GM12878 (cell line): ENCODE measurements around the gene UNC5CL. TPM values are rescaled to one million over a fixed set of nuclear protein-coding genes. Genes with fewer than 3 reads are reported as not detected.

Experiments used
- ATAC-seq: fragments of 200-7000 bp; cut with Tn5 transposase; 3 replicates; pipeline ENCODE4 v1.9.1; 2020; ENCODE audit warnings: mild to moderate bottlenecking, moderate library complexity
- BruUV-seq: library from RNA; stranded (reverse); fragments of 400-500 nt; replicated peaks from 2 replicates; lab custom pipeline; 2021; lab: Mats Ljungman, UMichigan
- CTCF ChIA-PET: fragments of 300-600 bp; sonication (Branson Sonifier 250); formaldehyde crosslinking; extraction: SDS; loops from one replicate; lab custom pipeline; 2021; ENCODE audit warnings: inconsistent platforms; lab: Yijun Ruan, JAX
- POLR2A ChIA-PET: fragments of 350-600 bp; formaldehyde crosslinking; extraction: SDS; loops from one replicate; lab custom pipeline; 2021; ENCODE audit warnings: inconsistent platforms; lab: Charles Lee
- RAD21 ChIA-PET: fragments of 300-600 bp; sonication (Branson Sonifier 250); formaldehyde crosslinking; loops from one replicate; lab custom pipeline; 2023; ENCODE audit warnings: antibody characterized with exemption; ENCODE audit not compliant: unreplicated experiment; lab: Charles Lee
- SMC1A ChIA-PET: fragments of 300-600 bp; sonication (Branson Sonifier 250); formaldehyde crosslinking; loops from one replicate; lab custom pipeline; 2023; ENCODE audit not compliant: unreplicated experiment, uncharacterized antibody; lab: Charles Lee
- DNase-seq: peaks from one replicate; pipeline ENCODE4 v3.0.0-alpha.2; 2011; ENCODE audit warnings: low read depth, low spot score
- FAIRE-seq: peaks from 3 replicates; lab custom pipeline; 2011; peaks lifted over from hg19 to GRCh38; lab: Jason Lieb, UNC
- H2AFZ ChIP-seq: 2 replicates; pipeline ENCODE4 v1.6.0; 2011; ENCODE audit warnings: low read depth, low read length, control low read depth; ENCODE audit not compliant: control insufficient read depth
- H3K27ac ChIP-seq: 2 replicates; pipeline ENCODE4 v1.5.1; 2011; ENCODE audit warnings: control low read depth; ENCODE audit not compliant: control insufficient read depth, insufficient read depth
- H3K27me3 ChIP-seq, 2 experiments: replicated peaks in 1 of 2; 2 replicates each; pipeline versions ENCODE4 v1.6.0 to v1.6.1; 2011; ENCODE audit warnings: low read length in 1 of 2; ENCODE audit not compliant: control insufficient read depth in 2 of 2, insufficient read depth in 2 of 2
- H3K36me3 ChIP-seq, 2 experiments: 2 replicates each; pipeline ENCODE4 v1.5.1; 2011; ENCODE audit warnings: low read length in 1 of 2; ENCODE audit not compliant: control insufficient read depth in 2 of 2, insufficient read depth in 2 of 2
- H3K4me1 ChIP-seq: 2 replicates; pipeline ENCODE4 v1.6.1; 2011; ENCODE audit warnings: mild to moderate bottlenecking, low read length, moderate library complexity, mixed read lengths; ENCODE audit not compliant: control insufficient read depth, insufficient read depth
- H3K4me2 ChIP-seq: 2 replicates; pipeline ENCODE4 v1.6.0; 2011; ENCODE audit warnings: control low read depth; ENCODE audit not compliant: control insufficient read depth, insufficient read depth
- H3K4me3 ChIP-seq: fragments of 200-600 bp; sonication (generic); 2 replicates; pipeline ENCODE4 v1.5.1; 2016
- H3K79me2 ChIP-seq: 2 replicates; pipeline ENCODE4 v1.6.0; 2011; ENCODE audit warnings: low read length; ENCODE audit not compliant: control insufficient read depth, insufficient read depth
- H3K9ac ChIP-seq: 2 replicates; pipeline ENCODE4 v1.8.0; 2011; ENCODE audit warnings: low read length, control low read depth, mixed read lengths; ENCODE audit not compliant: control insufficient read depth, insufficient read depth
- H3K9me3 ChIP-seq: replicated peaks from 3 replicates; pipeline ENCODE4 v1.5.1; 2011; ENCODE audit warnings: mild to moderate bottlenecking, low read length; ENCODE audit not compliant: control insufficient read depth, insufficient read depth
- H4K20me1 ChIP-seq: 2 replicates; pipeline ENCODE4 v1.6.0; 2011; ENCODE audit not compliant: control insufficient read depth, insufficient read depth
- BCL11A ChIP-seq: IDR thresholded peaks from 2 replicates; pipeline ENCODE4 v1.6.1; 2011; ENCODE audit warnings: low read depth, low read length
- CEBPB ChIP-seq, 2 experiments: fragments of 150-350 bp in 1 of 2; IDR thresholded peaks; 2 replicates each; pipeline ENCODE4 v1.6.1; 2012 to 2014; ENCODE audit warnings: low read depth in 2 of 2, low read length in 2 of 2, borderline replicate concordance in 1 of 2, inconsistent platforms in 1 of 2
- CHD2 ChIP-seq: IDR thresholded peaks from 2 replicates; pipeline ENCODE4 v1.6.1; 2011; ENCODE audit warnings: low read depth, low read length, improper control_type of control experiment, borderline replicate concordance
- CREM ChIP-seq: IDR thresholded peaks from 2 replicates; pipeline ENCODE4 v1.6.1; 2014; ENCODE audit warnings: antibody characterized with exemption, low read depth
- HDAC2 ChIP-seq: fragments of 200-600 bp; sonication (generic); IDR thresholded peaks from 2 replicates; pipeline ENCODE4 v1.6.1; 2017
- HDAC6 ChIP-seq: fragments of 200-600 bp; sonication (generic); IDR thresholded peaks from one replicate; pipeline ENCODE4 v1.8.0; 2017; ENCODE audit warnings: antibody characterized with exemption; ENCODE audit not compliant: unreplicated experiment
- KAT2A ChIP-seq: conservative IDR thresholded peaks from 2 replicates; pipeline ENCODE4 v1.6.1; 2011; ENCODE audit warnings: low read depth, low read length; ENCODE audit not compliant: control insufficient read depth
- KLF5 ChIP-seq: fragments of 450-650 bp; IDR thresholded peaks from 2 replicates; pipeline ENCODE4 v1.6.1; 2014; ENCODE audit warnings: mild to moderate bottlenecking; ENCODE audit not compliant: partially characterized antibody
- MEF2A ChIP-seq: IDR thresholded peaks from 2 replicates; pipeline ENCODE4 v1.6.1; 2011; ENCODE audit warnings: low read depth, mild to moderate bottlenecking, low read length, moderate library complexity; ENCODE audit not compliant: insufficient read depth
- MEF2B ChIP-seq: fragments of 450-650 bp; IDR thresholded peaks from 2 replicates; pipeline ENCODE4 v1.6.1; 2018; ENCODE audit warnings: mild to moderate bottlenecking, moderate library complexity; ENCODE audit not compliant: partially characterized antibody, poor library complexity, severe bottlenecking
- MTA2 ChIP-seq: fragments of 450-650 bp; IDR thresholded peaks from 2 replicates; pipeline ENCODE4 v1.6.1; 2016; ENCODE audit warnings: low read depth, mild to moderate bottlenecking, moderate library complexity
- MTA3 ChIP-seq: IDR thresholded peaks from 2 replicates; pipeline ENCODE4 v1.6.1; 2012; ENCODE audit warnings: low read length, inconsistent platforms, borderline replicate concordance
- NRF1 ChIP-seq: conservative IDR thresholded peaks from 2 replicates; pipeline ENCODE4 v1.6.1; 2011; ENCODE audit warnings: mild to moderate bottlenecking, low read depth, low read length, improper control_type of control experiment
- POLR2AphosphoS5 ChIP-seq: IDR thresholded peaks from 2 replicates; pipeline ENCODE4 v1.6.1; 2011; ENCODE audit warnings: mild to moderate bottlenecking, low read length, inconsistent platforms
- POU2F2 ChIP-seq: IDR thresholded peaks from 3 replicates; pipeline ENCODE4 v1.6.1; 2011; ENCODE audit warnings: low read depth, mild to moderate bottlenecking, low read length, borderline replicate concordance
- TCF7 ChIP-seq: IDR thresholded peaks from 2 replicates; pipeline ENCODE4 v1.6.1; 2014; ENCODE audit warnings: antibody characterized with exemption, borderline replicate concordance
- ZBED1 ChIP-seq: IDR thresholded peaks from 2 replicates; pipeline ENCODE4 v1.6.1; 2016; ENCODE audit warnings: borderline replicate concordance
- ZNF217 ChIP-seq: fragments of 450-650 bp; IDR thresholded peaks from 2 replicates; pipeline ENCODE4 v1.6.1; 2017; ENCODE audit warnings: antibody characterized with exemption, mild to moderate bottlenecking
- WGBS: methylation state at CpG from one replicate; pipeline ENCODE4 v1.1.6; 2016; ENCODE audit warnings: low lambda C conversion rate; ENCODE audit not compliant: insufficient replicate concordance, insufficient coverage; ENCODE audit errors: missing lambda C conversion rate; 5-methylcytosine and 5-hydroxymethylcytosine counted together
- in situ Hi-C: fragments of 300-500 bp; cut with MboI; formaldehyde crosslinking; loops from 9 replicates; pipeline ENCODE4 v1.14.3; 2018; ENCODE audit warnings: mixed read lengths
- intact Hi-C: fragments of 100-400 bp; cut with micrococcal nuclease; formaldehyde crosslinking; loops from one replicate; pipeline ENCODE4 v1.14.2; 2022; ENCODE audit not compliant: unreplicated experiment
- polyA plus RNA-seq, 11 experiments: library from polyadenylated mRNA; depleted of rRNA in 4 of 11; unstranded in 6 of 11; stranded (reverse) in 5 of 11; fragments of >200 nt; fragmentation: Nextera tagmentation in 4 of 11; fragmentation: Illumina TruSeq in 1 of 11; extraction: Ambion mirVana in 4 of 11; extraction: Trizol in 1 of 11; gene quantifications; 1 replicate in 1 of 11; 2 replicates in 10 of 11; pipeline versions ENCODE4 v1.2.1 to v1.2.3, GENCODE V29; 2011 to 2016; ENCODE audit warnings: inconsistent platforms in 2 of 11, missing spikeins in 2 of 11, low read depth in 1 of 11
- total RNA-seq, 4 experiments: library from RNA; depleted of rRNA in 3 of 4; stranded (reverse); fragments of >200 nt in 3 of 4; fragmentation: Illumina TruSeq in 1 of 4; extraction: Trizol in 1 of 4; gene quantifications; 2 replicates each; pipeline versions ENCODE4 v1.2.1 to v1.2.3, GENCODE V29; 2013 to 2021
- TF ChIP-seq, protein P1 (sequence below): IDR thresholded peaks from 2 replicates; pipeline ENCODE4 v1.6.1; 2012; ENCODE audit warnings: low read length, inconsistent platforms

Gene UNC5CL
- total and polyA plus RNA-seq, 10 of the 15 experiments (the other 5 are each of a cell fraction or from before 2014, with no cell fraction given): 0.11 to 1.2 (median 0.46) TPM; not detected in 1

DNA sequence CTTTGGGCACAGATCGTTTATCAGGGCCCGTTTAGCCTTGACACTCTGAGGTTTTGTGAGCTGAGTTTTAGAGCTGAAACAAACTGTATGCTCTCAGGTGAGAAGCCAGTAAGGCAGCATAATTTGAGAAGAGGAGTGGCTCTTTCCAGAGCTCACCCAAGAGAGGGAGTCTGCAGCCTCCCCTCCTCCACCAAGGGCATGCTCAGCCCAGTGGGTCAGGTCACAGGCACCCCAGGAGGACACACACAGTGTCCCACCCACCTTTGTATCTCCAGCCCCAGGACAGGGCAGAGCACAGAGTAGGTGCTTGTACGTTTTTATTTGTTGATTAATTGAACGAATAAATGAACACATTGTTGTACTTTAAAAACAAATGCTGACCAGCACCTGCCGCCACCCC lies 6.6 kb upstream of the UNC5CL start:
- CTCF ChIA-PET: interaction anchor here (0.7 to 2.8 kb wide), 5 partner anchors 8 to 18 kb away, joined by 3 to 12 read pairs (median 3); no protein-coding TSS in a partner anchor
- no peak for DNase-seq

GRCh38 chr6:41043151-41043550 lies 4.1 kb upstream of the UNC5CL start:
- Histone ChIP-seq H2AFZ (no peak overlapping the region), H3K9ac (no peak overlapping the region), H3K9me3 (no peaks in the 10 kb centered on the region), H4K20me1 (no peaks in the 10 kb centered on the region), H3K27me3 (no peaks in the 10 kb centered on the region), H3K4me1 (no peaks in the 10 kb centered on the region), H3K27ac (no peak overlapping the region), H3K79me2 (no peaks in the 10 kb centered on the region), H3K4me3 (no peak overlapping the region), H3K4me2 (no peak overlapping the region), H3K36me3 (no peaks in the 10 kb centered on the region)
- DNase-seq: no peak
- BruUV-seq: no TSS peak
- ChIA-PET RAD21 (no interaction called here), CTCF (no interaction called here), SMC1A (no interaction called here), POLR2A (no interaction called here)
- no peak for FAIRE-seq
- ATAC-seq: no peak
- WGBS: 68% methylated on average over 3 of the region's 3 CpGs
- in situ Hi-C loops: no loop called here
- intact Hi-C loops: no loop called here
- TF ChIP-seq CEBPB (IDR thresholded peaks at IDR 0.05; ENCODE audit: borderline replicate concordance in 1 of 2, low read depth in 2 of 2, low read length in 2 of 2) (no peak), HDAC6 (no peak), POU2F2 (no peak), TCF7 (no peak), CHD2 (no peak), MEF2B (no peak), KAT2A (no peak), NRF1 (no peak), BCL11A (no peak), HDAC2 (no peak), CREM (no peak)
- TF ChIP-seq, protein P1, sequence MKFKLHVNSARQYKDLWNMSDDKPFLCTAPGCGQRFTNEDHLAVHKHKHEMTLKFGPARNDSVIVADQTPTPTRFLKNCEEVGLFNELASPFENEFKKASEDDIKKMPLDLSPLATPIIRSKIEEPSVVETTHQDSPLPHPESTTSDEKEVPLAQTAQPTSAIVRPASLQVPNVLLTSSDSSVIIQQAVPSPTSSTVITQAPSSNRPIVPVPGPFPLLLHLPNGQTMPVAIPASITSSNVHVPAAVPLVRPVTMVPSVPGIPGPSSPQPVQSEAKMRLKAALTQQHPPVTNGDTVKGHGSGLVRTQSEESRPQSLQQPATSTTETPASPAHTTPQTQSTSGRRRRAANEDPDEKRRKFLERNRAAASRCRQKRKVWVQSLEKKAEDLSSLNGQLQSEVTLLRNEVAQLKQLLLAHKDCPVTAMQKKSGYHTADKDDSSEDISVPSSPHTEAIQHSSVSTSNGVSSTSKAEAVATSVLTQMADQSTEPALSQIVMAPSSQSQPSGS: no peak

More for the DNA sequence above, 6.6 kb upstream of the UNC5CL start:
- RAD21 ChIA-PET: no interaction called here
- no peaks in the 10 kb centered on the region for H3K79me2 ChIP-seq
- TF ChIP-seq ZBED1: no peak
- TF ChIP-seq ZNF217: no peak
- TF ChIP-seq POLR2AphosphoS5: no peak
- TF ChIP-seq MTA3: no peak
- no peak for TF ChIP-seq MEF2A
- TF ChIP-seq MTA2: no peak
- TF ChIP-seq KLF5: no peak
- H3K9me3 ChIP-seq: no peaks in the 10 kb centered on the region
- FAIRE-seq (no peak), ATAC-seq (no peak)
- no peaks in the 10 kb centered on the region for H3K4me1 ChIP-seq
- BruUV-seq: no TSS peak
- SMC1A ChIA-PET: interaction anchor here (1.4 kb wide), 1 partner anchor 137 kb away, joined by 3 read pairs; no protein-coding TSS in a partner anchor
- no peaks in the 10 kb centered on the region for H3K36me3 ChIP-seq
- in situ Hi-C loops: no loop called here
- POLR2A ChIA-PET: no interaction called here
- H3K27ac ChIP-seq: no peak overlapping the region
- no peaks in the 10 kb centered on the region for H4K20me1 ChIP-seq
- no peak overlapping the region for H3K9ac ChIP-seq
- no peak overlapping the region for H3K4me2 ChIP-seq
- intact Hi-C loops: no loop called here
- no peaks in the 10 kb centered on the region for H3K27me3 ChIP-seq
- WGBS: 55% methylated on average over 5 of the region's 5 CpGs
- no peak overlapping the region for H2AFZ ChIP-seq
- H3K4me3 ChIP-seq: no peak overlapping the region
